ENCODE results near the gene SLC17A7.

SLC17A7 gene

GRCh38 chr19:49450405-49450804 lies 9.1 kb upstream of the SLC17A7 start:
- Histone ChIP-seq H3K9me3 (ENCODE audit: control insufficient read depth, insufficient read depth, low read length) (no peaks in the 10 kb centered on the region), H3K27ac (ENCODE audit: low read depth, low read length) (peak overlapping the region; percentile 19; the same call in 1 of the 2 replicates), H3K27me3 (ENCODE audit: control insufficient read depth, low read length) (no peaks in the 10 kb centered on the region), H3K4me3 (ENCODE audit: low read length) (peak overlapping the region; percentile 99), H3K4me2 (ENCODE audit: low read length) (peak overlapping the region; percentile 93), H3K9me2 (replicated peaks; ENCODE audit: control insufficient read depth, low read length) (no peaks in the 10 kb centered on the region), H4K20me1 (ENCODE audit: control insufficient read depth, insufficient read depth, low read depth, low read length) (no peaks in the 10 kb centered on the region; the same call in 1 of the 2 replicates), H3F3A (ENCODE audit: control insufficient read depth, insufficient read depth) (peaks cover 12% of the 10 kb centered on the region), H3K79me2 (ENCODE audit: control insufficient read depth, low read length) (peaks cover 53% of the 10 kb centered on the region), H3K36me3 (ENCODE audit: control insufficient read depth, low read length) (peaks cover 58% of the 10 kb centered on the region), H3K4me1 (ENCODE audit: control insufficient read depth, low read length) (peaks cover 27% of the 10 kb centered on the region)
- TF ChIP-seq CTCF (IDR thresholded peaks at IDR 0.05; ENCODE audit: low read depth, low read length, poor library complexity, severe bottlenecking) (no peak), EZH2phosphoT487 (IDR thresholded peaks at IDR 0.05; ENCODE audit: borderline replicate concordance, low read length) (no peak)

- Histone ChIP-seq H3K79me2 (ENCODE audit: control insufficient read depth, low read length) (peaks cover 35% of the 10 kb centered on the region), H3K4me1 (ENCODE audit: control insufficient read depth, low read length) (peaks cover 26% of the 10 kb centered on the region), H3K4me3 (ENCODE audit: low read length) (no peak overlapping the region), H3K9me2 (replicated peaks; ENCODE audit: control insufficient read depth, low read length) (no peaks in the 10 kb centered on the region), H3K4me2 (ENCODE audit: low read length) (no peak overlapping the region), H3K9me3 (ENCODE audit: control insufficient read depth, insufficient read depth, low read length) (no peaks in the 10 kb centered on the region), H4K20me1 (ENCODE audit: control insufficient read depth, insufficient read depth, low read depth, low read length) (no peaks in the 10 kb centered on the region; the same call in 1 of the 2 replicates), H3K27me3 (ENCODE audit: control insufficient read depth, low read length) (no peaks in the 10 kb centered on the region), H3F3A (ENCODE audit: control insufficient read depth, insufficient read depth) (peaks cover 20% of the 10 kb centered on the region), H3K27ac (ENCODE audit: low read depth, low read length) (no peak overlapping the region), H3K36me3 (ENCODE audit: control insufficient read depth, low read length) (peaks cover 45% of the 10 kb centered on the region)
- TF ChIP-seq CTCF (IDR thresholded peaks at IDR 0.05; ENCODE audit: low read depth, low read length, poor library complexity, severe bottlenecking) (no peak), EZH2phosphoT487 (IDR thresholded peaks at IDR 0.05; ENCODE audit: borderline replicate concordance, low read length) (no peak)
These were observed 7.1 kb upstream of the SLC17A7 start for GRCh38 chr19:49448432-49448786.

GRCh38 chr19:49447485-49448431 lies 6.4 kb upstream of the SLC17A7 start:
- Histone ChIP-seq H3K4me2 (ENCODE audit: low read length) (no peak overlapping the region), H3K4me1 (ENCODE audit: control insufficient read depth, low read length) (peaks cover 30% of the 10 kb centered on the region)
- TF ChIP-seq CTCF (IDR thresholded peaks at IDR 0.05; ENCODE audit: low read depth, low read length, poor library complexity, severe bottlenecking): no peak
- TF ChIP-seq EZH2phosphoT487 (IDR thresholded peaks at IDR 0.05; ENCODE audit: borderline replicate concordance, low read length): no peak

More at GRCh38 chr19:49447485-49448431, 6.4 kb upstream of the SLC17A7 start:
- Histone ChIP-seq H3K36me3 (ENCODE audit: control insufficient read depth, low read length) (peaks cover 45% of the 10 kb centered on the region), H3K27me3 (ENCODE audit: control insufficient read depth, low read length) (no peaks in the 10 kb centered on the region), H3K79me2 (ENCODE audit: control insufficient read depth, low read length) (peaks cover 35% of the 10 kb centered on the region), H3F3A (ENCODE audit: control insufficient read depth, insufficient read depth) (peaks cover 20% of the 10 kb centered on the region), H3K9me3 (ENCODE audit: control insufficient read depth, insufficient read depth, low read length) (no peaks in the 10 kb centered on the region), H4K20me1 (ENCODE audit: control insufficient read depth, insufficient read depth, low read depth, low read length) (no peaks in the 10 kb centered on the region; the same call in 1 of the 2 replicates), H3K9me2 (replicated peaks; ENCODE audit: control insufficient read depth, low read length) (no peaks in the 10 kb centered on the region), H3K4me3 (ENCODE audit: low read length) (no peak overlapping the region), H3K27ac (ENCODE audit: low read depth, low read length) (no peak overlapping the region)
